Heart left ventricle (tissue), 16 donors: ENCODE measurements around the gene ZNF213. TPM values are rescaled to one million over a fixed set of nuclear protein-coding genes. Genes with fewer than 3 reads are reported as not detected.

Source experiments
- ATAC-seq, 4 donors: fragments of 200-7000 bp; cut with Tn5 transposase; one replicate each; pipeline ENCODE4 v1.9.1; 2020 to 2022; ENCODE audit warnings: moderate library complexity in 4 of 4, mild to moderate bottlenecking in 3 of 4, moderate number of reproducible peaks in 1 of 4
- DNase-seq, 5 donors: peaks; one replicate each; pipeline ENCODE4 v3.0.0-alpha.2; 2020
- H3K27ac ChIP-seq, 12 donors: fragments of 200-600 bp; sonication (generic) in 4 of 12; one replicate each; pipeline versions ENCODE4 v1.5.0 to v1.8.0; 2016 to 2022; ENCODE audit warnings: mild to moderate bottlenecking in 2 of 12
- H3K27me3 ChIP-seq, 9 donors: fragments of 200-600 bp; sonication (generic) in 2 of 9; one replicate each; pipeline versions ENCODE4 v1.5.1 to v1.8.0; 2016 to 2022; ENCODE audit warnings: mild to moderate bottlenecking in 3 of 9
- H3K36me3 ChIP-seq, 9 donors: fragments of 200-600 bp; sonication (generic) in 2 of 9; one replicate each; pipeline versions ENCODE4 v1.5.0 to v1.8.0; 2018 to 2022; ENCODE audit warnings: mild to moderate bottlenecking in 2 of 9
- H3K4me1 ChIP-seq, 12 donors: fragments of 200-600 bp; sonication (generic) in 4 of 12; one replicate each; pipeline versions ENCODE4 v1.5.0 to v1.8.0; 2016 to 2022; ENCODE audit warnings: mild to moderate bottlenecking in 3 of 12
- H3K4me3 ChIP-seq, 12 donors: fragments of 200-600 bp; sonication (generic) in 4 of 12; one replicate each; pipeline versions ENCODE4 v1.5.0 to v1.8.0; 2017 to 2022; ENCODE audit warnings: mild to moderate bottlenecking in 9 of 12, moderate library complexity in 4 of 12
- H3K9me3 ChIP-seq, 12 donors: fragments of 200-600 bp; sonication (generic) in 4 of 12; one replicate each; pipeline versions ENCODE4 v1.5.0 to v1.8.0; 2016 to 2022; ENCODE audit warnings: mild to moderate bottlenecking in 1 of 12
- CTCF ChIP-seq, 12 donors: fragments of 200-600 bp; sonication (generic) in 4 of 12; IDR thresholded peaks; one replicate each; pipeline versions ENCODE4 v1.5.0 to v1.8.0; 2018 to 2022; ENCODE audit warnings: antibody characterized with exemption in 12 of 12, mild to moderate bottlenecking in 5 of 12
- POLR2A ChIP-seq, 2 donors: fragments of 450-650 bp; IDR thresholded peaks; one replicate each; pipeline ENCODE4 v1.6.1; 2017; ENCODE audit warnings: antibody characterized with exemption in 2 of 2, mild to moderate bottlenecking in 2 of 2, moderate library complexity in 2 of 2
- WGBS, 4 donors: extraction: QIAGEN DNeasy Blood & Tissue Kit in 2 of 4; methylation state at CpG; one replicate each; pipeline versions ENCODE4 v1.1.5 to v1.1.7; 2013 to 2018; 5-methylcytosine and 5-hydroxymethylcytosine counted together
- intact Hi-C, 10 donors: fragments of 100-400 bp; cut with DNase I; formaldehyde crosslinking; loops; one replicate each; pipeline versions ENCODE4 v1.11.1 to v1.14.2; 2022
- polyA plus RNA-seq, 2 donors: library from polyadenylated mRNA; stranded (reverse); fragments of 200-250 nt; gene quantifications; one replicate each; pipeline ENCODE4 v1.2.3, GENCODE V29; 2013
- total RNA-seq, 9 donors: library from RNA; depleted of rRNA in 2 of 9; stranded (reverse); fragments of >200 nt in 2 of 9; fragmentation: NEBNext Ultra II Directional in 3 of 9; extraction: Animal tissue kit (Norgen Biotek cat#: 25700) in 3 of 9; gene quantifications; one replicate each; pipeline versions ENCODE4 v1.1.0 to v1.2.4, GENCODE V29; 2016 to 2023
- donor health status: ischemic (EF 13 %, LVEDD 7.1; RV severe dilation, severe dysfunction).
- donor health status: healthy with polysubstance abuse.
- donor health status: DM: no; HTN: yes; CAD: no.
- donor health status: DM: no; HTN: no; CAD: no.
- donor health status: ischemic (EF 25% LVEDD 6.9; RV normal size, moderate dysfunction).
- donor health status: ischemic (EF 25% LVEDD 5.7; RV mildly dilated, moderate dysfunction).
- donor health status: healthy.
- donor health status: DM: yes; HTN: yes; CAD: no.
- donor health status: ischemic (EF 35%, LVEDD 5.7; RV mildly dilated, moderate dysfunction).
- donor health status: nonischemic (EF 11% LVEDD 7.7; RV severe dilation, severe dysfunction).
- donor health status: DM: yes; HTN: yes; CAD: no.
- donor health status: PGD.
- donor health status: ischemic (EF 29% LVEDD 5.4; RV normal size, mild dysfunction).
- donor health status: nonischemic (EF 23%, LVEDD 6.1; RV moderate dilation, normal function).

The ZNF213 gene
- total and polyA plus RNA-seq, 11 donors: 6.7 to 14.3 (median 8.7) TPM

- Histone ChIP-seq H3K9me3 (peaks cover 0 to 9% (median 0%) of the 10 kb centered on the region in 12 donors), H3K4me1 (peaks cover 0 to 25% (median 12%) of the 10 kb centered on the region in 12 donors), H3K27me3 (peaks cover 0 to 4% (median 0%) of the 10 kb centered on the region in 9 donors), H3K27ac (peak overlapping the region; percentile 81 to 94 (median 88)), H3K36me3 (no peaks in the 10 kb centered on the region), H3K4me3 (peak overlapping the region; percentile 47 to 84 (median 73))
- ATAC-seq (peak in 3 of 4 donors; percentile 11 to 37 (median 25)), DNase-seq (peak in 1 of 5 donors; percentile 42)
- 0 to 1% (median 0%) methylated on average over 17 to 27 of the region's 27 CpGs for WGBS, 4 donors
- intact Hi-C loops: loop anchor here in 1 of 10 donors (5.0 kb wide), 1 partner anchor 124 kb away; the partner anchor contains the start of gene ZNF263
- TF ChIP-seq POLR2A (IDR thresholded peaks at IDR 0.05) (no peak), CTCF (IDR thresholded peaks at IDR 0.05) (no peak)
These were observed 23.2 kb downstream of the ZNF213 start for GRCh38 chr16:3158026-3158509.

GRCh38 chr16:3158510-3159314, 23.9 kb downstream of the ZNF213 start:
- H3K9me3 ChIP-seq: peaks cover 0 to 9% (median 0%) of the 10 kb centered on the region in 12 donors
- H3K4me1 ChIP-seq: peaks cover 0 to 25% (median 12%) of the 10 kb centered on the region in 12 donors
- peak overlapping the region; percentile 47 to 84 (median 73) for H3K4me3 ChIP-seq
- peaks cover 0 to 4% (median 0%) of the 10 kb centered on the region in 9 donors for H3K27me3 ChIP-seq
- WGBS, 4 donors: 1 to 2% (median 2%) methylated on average over 48 to 70 of the region's 70 CpGs
- H3K36me3 ChIP-seq: no peaks in the 10 kb centered on the region
- TF ChIP-seq POLR2A (IDR thresholded peaks at IDR 0.05): no peak
- TF ChIP-seq CTCF (IDR thresholded peaks at IDR 0.05): peak in 1 of 12 donors; percentile 14
- intact Hi-C loops: loop anchor here in 1 of 10 donors (5.0 kb wide), 1 partner anchor 124 kb away; the partner anchor contains the start of gene ZNF263
- ATAC-seq (peak; percentile 80 to 91 (median 88)), DNase-seq (peak; percentile 82 to 92 (median 88))
- peak overlapping the region; percentile 81 to 94 (median 88) for H3K27ac ChIP-seq

- ATAC-seq: no peak
- 89 to 92% (median 90%) methylated on average over 36 of the region's 36 CpGs for WGBS, 4 donors
- intact Hi-C loops: loop anchor here in 2 of 10 donors (5.0 to 10.0 kb wide), 2 partner anchors 99 to 107 kb away; no protein-coding TSS in a partner anchor
- peaks cover 0 to 32% (median 13%) of the 10 kb centered on the region in 12 donors for H3K4me1 ChIP-seq
- no peak overlapping the region for H3K27ac ChIP-seq
- TF ChIP-seq POLR2A (IDR thresholded peaks at IDR 0.05) (no peak), CTCF (IDR thresholded peaks at IDR 0.05) (no peak)
- peaks cover 0 to 4% (median 0%) of the 10 kb centered on the region in 9 donors for H3K27me3 ChIP-seq
- peak in 1 of 5 donors; percentile 56 for DNase-seq
- H3K4me3 ChIP-seq: no peak overlapping the region
- no peaks in the 10 kb centered on the region for H3K9me3 ChIP-seq
- no peaks in the 10 kb centered on the region for H3K36me3 ChIP-seq
These were observed 26.6 kb downstream of the ZNF213 start for GRCh38 chr16:3161235-3162018.
